Measurements from ENCODE around the gene KRT83.

KRT83 gene

DNA sequence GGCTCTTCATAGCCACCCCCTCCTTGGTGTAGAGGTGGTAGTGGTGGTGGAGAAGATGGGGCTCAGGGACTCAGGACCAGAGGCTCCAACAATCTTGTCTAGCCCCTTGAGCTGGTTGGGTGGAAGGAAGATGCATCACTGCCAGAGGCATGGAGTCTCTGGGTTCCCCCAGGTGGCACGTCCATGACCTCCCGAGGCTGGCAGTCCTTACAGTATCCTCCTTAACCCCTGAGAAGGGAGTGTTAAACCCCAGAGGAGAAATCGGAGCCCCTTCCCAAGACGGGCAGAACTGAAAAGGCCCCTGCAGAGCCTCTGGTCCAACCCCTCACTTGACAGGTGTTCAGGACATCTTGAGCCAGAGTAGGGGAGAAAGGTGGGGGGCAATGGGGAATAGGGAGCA, 9.1 kb downstream of the KRT83 start:
- TF ChIP-seq, protein P1, sequence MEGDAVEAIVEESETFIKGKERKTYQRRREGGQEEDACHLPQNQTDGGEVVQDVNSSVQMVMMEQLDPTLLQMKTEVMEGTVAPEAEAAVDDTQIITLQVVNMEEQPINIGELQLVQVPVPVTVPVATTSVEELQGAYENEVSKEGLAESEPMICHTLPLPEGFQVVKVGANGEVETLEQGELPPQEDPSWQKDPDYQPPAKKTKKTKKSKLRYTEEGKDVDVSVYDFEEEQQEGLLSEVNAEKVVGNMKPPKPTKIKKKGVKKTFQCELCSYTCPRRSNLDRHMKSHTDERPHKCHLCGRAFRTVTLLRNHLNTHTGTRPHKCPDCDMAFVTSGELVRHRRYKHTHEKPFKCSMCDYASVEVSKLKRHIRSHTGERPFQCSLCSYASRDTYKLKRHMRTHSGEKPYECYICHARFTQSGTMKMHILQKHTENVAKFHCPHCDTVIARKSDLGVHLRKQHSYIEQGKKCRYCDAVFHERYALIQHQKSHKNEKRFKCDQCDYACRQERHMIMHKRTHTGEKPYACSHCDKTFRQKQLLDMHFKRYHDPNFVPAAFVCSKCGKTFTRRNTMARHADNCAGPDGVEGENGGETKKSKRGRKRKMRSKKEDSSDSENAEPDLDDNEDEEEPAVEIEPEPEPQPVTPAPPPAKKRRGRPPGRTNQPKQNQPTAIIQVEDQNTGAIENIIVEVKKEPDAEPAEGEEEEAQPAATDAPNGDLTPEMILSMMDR (IDR thresholded peaks at IDR 0.05; ENCODE audit: borderline replicate concordance, insufficient read depth, low read depth, low read length), result no peak
- H3K4me3 ChIP-seq (ENCODE audit: low read depth, low read length), result no peak overlapping the region

DNA sequence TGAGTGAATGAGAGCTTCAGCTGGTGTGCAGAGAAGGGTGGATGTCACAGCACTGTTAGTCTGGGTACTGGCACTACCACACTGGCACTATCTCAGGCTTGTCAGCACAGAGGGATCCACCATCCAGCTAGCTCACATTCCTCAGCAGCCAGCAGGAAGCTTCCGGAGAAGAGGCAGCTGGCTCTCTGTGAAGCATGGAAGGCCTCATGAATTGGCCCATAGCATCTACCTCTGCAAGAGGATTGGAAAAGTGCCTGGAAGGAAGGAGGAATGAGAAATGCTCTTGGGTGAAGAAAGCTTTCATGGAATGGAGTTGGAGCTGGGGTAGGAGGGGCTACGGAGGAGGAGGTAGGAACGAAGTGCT, 9.9 kb downstream of the KRT83 start:
- H3K4me3 ChIP-seq (ENCODE audit: low read depth, low read length), result no peak overlapping the region
- TF ChIP-seq, protein P1 (IDR thresholded peaks at IDR 0.05; ENCODE audit: borderline replicate concordance, insufficient read depth, low read depth, low read length), result no peak

DNA sequence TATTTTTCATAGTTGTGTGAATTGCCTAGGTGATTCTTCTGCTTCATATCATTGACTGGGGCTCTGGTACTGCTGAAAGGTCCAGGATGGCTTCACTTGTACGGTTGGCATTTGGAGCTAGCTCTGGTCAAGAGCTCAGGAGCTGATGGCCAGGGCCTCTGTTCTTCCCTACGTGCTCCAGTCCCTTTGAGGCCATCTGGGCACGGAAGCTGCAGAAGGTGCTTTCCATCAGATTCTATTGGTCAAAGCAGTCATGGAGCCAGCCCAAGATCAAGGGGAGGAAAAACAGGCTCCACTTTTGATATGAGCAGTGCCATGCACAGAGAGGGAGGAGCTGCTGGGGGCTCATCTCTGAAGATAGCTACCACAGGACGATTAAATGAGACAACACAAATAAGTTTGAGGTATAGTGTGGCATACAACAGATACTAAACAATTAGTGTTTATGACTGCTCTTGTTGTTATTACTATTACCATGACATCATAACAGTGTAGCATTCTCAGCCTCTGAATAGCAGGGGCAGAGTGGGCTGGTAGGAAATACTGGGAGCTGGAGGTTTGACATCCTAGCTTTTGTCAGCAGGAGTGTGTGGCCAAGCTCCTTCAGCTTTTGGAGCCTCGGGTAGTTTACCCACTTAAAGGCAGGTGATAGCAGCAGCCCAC, 10.4 kb downstream of the KRT83 start:
- no peak overlapping the region for H3K4me3 ChIP-seq (ENCODE audit: low read depth, low read length)
- TF ChIP-seq, protein P1 (IDR thresholded peaks at IDR 0.05; ENCODE audit: borderline replicate concordance, insufficient read depth, low read depth, low read length), result no peak

DNA sequence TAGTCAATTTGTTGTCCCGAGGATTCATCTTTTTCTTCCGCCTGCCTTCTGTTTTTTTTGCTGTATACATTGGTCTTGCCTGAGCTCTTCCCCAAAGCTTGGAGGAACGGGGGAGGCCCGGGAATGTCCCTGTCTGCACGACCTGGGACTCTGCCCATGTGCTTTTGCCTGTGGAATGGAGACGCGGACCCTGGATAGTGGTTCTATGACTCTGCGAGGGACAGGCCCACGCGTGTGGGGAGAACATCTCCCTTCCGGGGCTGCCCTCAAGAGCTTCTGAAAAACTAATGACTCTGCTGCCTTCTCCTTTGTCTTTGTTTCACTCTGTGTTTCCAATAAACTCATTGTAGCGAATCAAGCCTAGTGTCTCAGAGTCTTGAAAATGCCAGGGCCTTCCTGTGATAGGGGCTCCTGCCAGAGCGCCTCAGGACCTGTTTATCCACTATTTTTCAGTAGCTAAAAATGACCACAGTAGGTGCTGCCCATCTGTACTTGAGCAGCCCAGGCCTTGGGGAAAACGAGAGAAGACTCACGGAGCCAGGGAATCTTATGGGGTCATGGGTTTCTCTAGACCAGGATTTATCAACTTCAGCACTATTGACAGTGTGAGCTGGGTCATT, 12.3 kb downstream of the KRT83 start:
- no peak overlapping the region for H3K4me3 ChIP-seq (ENCODE audit: low read depth, low read length)
- TF ChIP-seq, protein P1 (IDR thresholded peaks at IDR 0.05; ENCODE audit: borderline replicate concordance, insufficient read depth, low read depth, low read length), result no peak

DNA sequence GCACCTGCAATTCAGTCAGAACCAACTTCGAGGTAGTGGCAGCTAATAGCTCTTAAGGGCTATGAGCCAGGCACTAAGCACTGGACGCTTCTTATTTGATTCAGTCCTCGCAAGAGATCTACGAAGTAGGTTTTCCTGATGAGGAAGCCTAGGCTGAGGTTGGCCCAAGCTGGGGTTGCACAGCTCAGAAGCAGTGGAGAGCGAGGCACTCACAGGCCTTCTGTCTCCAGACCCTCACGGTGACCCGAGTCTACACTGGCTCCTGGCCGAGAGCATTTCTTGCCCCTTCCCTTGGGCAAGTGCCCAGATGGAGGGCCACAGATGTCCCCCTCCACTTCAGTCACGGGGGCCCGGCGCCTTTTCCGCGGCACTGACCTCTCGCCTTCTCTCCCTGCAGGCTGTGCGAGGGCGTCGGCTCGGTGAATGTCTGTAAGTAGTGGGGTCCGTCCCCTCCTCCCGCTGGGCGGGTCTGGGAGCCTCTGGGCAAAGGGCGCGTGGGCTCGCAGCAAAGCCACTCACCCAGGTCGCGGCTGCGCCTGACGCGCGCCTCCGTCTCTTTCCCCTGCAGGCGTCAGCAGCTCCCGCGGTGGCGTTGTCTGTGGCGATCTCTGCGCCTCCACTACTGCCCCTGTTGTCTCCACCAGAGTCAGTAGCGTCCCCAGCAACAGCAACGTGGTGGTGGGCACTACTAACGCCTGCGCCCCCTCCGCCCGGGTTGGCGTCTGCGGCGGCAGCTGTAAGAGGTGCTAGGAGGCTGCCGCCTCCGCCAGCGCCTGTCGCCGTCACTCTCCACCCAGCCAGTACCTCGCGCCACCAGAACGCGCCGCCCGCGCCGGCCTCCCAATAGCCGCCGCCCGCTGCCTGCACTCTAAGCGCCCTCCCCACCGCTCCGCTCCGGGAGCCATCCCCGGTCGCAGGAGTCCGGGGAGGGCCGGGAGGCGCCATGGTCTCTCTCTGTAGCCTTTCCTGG, 13.1 kb downstream of the KRT83 start:
- H3K4me3 ChIP-seq (ENCODE audit: low read depth, low read length), result peak overlapping the region; percentile 19
- TF ChIP-seq, protein P1 (IDR thresholded peaks at IDR 0.05; ENCODE audit: borderline replicate concordance, insufficient read depth, low read depth, low read length), result peak; percentile 6; the same call in 1 of the 2 replicates

DNA sequence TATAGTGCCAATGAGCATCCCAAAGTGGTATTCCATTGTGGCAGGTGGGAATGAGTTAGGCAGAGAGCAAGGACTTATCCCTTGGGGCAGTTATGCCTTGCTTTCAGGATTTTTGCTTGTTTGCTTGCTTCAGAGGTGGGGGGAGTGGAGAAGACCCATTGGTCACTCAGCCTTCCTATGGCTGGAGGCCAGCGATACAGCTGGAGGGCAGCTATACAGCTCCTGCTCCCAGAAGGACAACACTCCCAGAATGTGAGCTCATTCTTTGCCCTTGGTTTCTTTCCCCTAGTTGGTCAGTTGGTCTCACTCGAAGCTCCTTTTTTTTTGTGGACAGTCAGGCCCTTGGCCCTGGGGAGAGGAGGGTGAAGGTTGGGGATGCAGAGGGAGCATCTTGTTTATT, 14.5 kb downstream of the KRT83 start:
- TF ChIP-seq, protein P1 (IDR thresholded peaks at IDR 0.05; ENCODE audit: borderline replicate concordance, insufficient read depth, low read depth, low read length), result no peak
- H3K4me3 ChIP-seq (ENCODE audit: low read depth, low read length), result no peak overlapping the region

Data from GM12875 (cell line).